GM18909 (cell line): ENCODE measurements around the gene PRDM5.

Experiments
- ATAC-seq: cut with Tn5 transposase; IDR thresholded peaks from one replicate; pipeline ENCODE4 v1.9.1; 2021; ENCODE audit warnings: mild to moderate bottlenecking; ENCODE audit not compliant: unreplicated experiment, poor library complexity

Gene PRDM5

DNA sequence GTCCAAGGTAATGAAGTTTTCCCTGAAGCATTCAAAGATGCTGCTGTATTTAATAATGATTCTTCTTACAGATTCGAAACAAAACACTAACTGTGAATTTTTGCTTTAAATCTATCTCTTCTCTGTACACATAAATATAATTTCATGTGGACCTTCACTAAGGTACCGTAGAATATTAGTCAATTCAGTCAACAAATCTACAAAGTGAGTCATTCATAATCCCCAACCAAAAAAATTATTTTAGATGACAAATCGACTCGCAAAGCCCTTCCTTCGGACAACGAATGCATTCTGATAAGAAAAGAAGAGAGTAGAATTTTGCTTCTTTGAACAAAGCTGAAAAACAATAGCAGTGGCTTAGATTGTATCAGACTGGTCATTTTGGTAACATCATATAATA, 95.7 kb downstream of the PRDM5 start:
- no peak for ATAC-seq

DNA sequence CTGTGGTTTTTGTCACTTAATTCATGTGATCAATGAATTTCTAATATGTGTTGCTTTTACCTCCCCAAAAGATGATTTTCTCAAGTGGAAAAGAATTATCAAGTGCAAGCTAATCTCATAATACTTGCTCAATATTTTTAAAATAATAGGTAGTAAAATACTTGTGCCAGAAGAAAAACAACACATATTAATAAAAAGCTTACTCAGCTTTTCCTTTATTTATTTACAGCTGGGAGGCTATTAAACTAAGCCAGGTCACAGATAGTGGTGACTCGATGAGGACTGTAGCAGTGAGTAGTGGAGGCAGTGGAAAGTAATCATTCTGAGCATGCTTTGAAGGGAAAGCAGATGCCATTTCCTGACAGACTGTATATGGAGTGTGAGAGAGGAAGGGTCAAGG, 96.1 kb downstream of the PRDM5 start:
- no peak for ATAC-seq

DNA sequence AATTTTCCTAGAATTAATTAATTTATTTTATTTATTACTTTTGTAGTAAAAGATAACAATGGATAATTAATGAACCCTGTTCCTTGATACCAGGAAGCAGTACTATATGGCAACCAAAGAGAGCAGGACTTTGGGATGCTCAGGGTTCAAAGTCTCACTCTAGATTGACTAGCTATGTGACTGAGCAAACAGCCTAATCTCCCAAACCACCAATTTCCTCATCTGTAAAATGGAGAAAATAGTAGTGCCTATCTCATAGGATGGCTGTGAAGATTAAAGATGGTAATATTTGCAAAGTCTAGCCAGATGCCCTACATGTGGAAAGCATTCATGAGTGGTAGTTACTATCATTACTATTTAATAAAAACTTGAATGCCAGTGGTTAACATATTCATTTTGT, 97.6 kb downstream of the PRDM5 start:
- ATAC-seq = no peak

DNA sequence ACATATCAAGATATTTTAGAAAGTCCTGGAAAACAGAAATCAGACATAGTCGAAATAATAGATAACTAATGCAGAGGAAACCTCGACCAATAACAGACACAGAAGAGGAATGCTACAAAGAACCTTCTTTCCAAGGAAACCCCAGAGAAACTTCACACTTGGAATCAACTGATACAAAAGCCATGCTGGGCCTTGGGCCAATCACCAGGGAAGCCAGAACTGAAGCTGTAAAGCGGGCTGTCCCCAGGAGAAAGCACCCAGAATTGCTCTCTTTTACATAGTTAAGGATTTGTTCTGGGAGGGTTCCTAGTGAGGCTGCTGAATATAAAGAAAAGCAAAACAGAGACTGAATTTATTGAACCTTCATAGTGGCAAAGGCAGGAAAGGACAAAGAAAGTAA, 100.5 kb downstream of the PRDM5 start:
- no peak for ATAC-seq

DNA sequence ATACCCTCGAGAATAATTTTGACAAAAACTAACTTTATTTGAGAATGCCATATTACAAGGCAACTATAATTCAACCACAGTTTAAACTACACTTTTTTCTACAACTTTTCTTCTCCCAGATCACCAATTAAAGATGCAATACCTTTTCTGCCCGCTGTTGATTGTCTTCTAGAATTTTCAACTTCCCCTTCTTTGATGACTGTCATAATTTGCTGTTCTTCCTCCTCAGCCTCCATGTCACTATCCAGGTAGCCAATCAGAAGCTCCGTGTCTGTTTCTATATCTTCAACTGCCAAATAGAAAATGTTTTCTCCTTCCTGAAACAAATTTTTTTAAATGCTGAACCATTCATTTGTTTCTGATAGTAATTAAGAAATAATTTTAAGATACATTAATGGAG, 101.5 kb downstream of the PRDM5 start:
- no peak for ATAC-seq

DNA sequence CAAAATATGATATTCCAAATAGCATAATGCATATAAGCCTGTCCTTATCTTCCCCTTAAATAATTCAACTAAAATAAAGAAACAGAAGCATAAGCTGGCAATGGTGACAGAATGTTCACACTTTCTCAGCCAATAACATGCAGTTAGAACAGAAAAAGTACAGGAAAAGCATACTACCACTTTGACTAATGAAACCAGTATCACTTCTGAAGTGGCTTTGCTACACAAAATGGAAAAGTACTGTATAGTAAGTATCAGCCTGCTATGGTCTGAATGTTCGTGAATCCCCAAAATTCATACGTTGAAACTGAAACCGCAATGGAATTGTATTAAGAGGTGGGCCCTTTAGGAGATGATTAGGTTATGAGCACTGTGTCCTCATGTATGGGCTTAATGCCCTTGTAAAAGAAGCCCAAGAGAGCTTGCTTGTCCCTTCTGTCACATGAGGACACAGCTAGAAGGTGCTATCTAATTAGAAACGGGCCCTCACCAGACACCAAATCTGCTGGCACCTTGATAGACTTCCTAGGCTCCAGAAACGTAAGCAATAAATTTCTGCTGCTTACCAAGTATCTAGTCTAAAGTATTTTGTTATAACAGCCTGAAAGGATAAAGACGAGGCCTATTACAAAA, 102.6 kb downstream of the PRDM5 start:
- no peak for ATAC-seq

DNA sequence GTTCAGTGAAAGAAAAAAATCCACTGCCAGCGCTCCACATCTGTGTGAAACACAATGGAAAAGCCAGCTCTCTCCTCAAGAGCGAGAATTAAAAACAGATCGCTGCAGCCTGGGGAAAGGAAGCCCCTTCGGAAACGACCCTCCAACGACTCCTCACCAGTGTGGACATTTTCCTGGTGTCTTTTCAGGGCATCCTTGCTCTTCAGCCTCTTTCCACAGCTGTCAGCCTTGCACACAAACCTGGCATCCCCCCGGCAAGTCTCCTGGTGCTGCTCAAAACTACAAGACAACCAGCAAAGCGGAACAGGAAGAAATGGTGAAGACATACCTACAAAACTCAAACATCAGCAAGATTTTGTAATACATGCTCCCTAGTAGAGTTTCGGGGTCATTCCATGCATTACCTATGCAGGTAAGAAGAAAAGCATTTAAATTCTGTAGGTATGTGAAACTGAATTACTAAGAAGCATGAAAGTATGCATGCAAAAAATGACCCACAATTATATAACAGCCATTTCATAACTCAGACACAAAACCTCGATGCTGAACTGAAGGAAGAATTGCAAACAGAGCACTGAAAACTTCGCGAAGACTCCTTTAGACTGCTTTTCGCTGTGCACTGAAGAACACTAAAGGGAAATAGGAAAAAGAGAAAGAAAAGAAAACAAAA, 106.1 kb downstream of the PRDM5 start:
- no peak for ATAC-seq

DNA sequence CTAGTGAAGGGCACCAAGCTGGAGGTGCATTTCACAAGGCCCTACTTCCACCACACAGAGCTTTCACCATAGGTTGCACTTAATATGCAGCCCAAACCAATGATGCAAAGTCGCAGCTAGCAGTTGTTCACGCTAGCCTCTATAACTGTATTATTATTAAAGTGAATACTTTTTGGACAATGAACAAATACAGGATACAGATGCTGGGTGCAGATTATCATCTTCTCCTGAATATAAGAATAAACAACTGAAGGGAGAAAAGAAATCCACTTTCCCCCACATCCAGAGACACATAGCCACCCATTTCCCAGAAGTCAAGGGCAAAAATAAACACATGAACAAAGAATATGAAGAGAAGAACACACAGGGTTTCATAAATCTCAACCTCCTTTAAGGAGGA, 107.2 kb downstream of the PRDM5 start:
- ATAC-seq = no peak

DNA sequence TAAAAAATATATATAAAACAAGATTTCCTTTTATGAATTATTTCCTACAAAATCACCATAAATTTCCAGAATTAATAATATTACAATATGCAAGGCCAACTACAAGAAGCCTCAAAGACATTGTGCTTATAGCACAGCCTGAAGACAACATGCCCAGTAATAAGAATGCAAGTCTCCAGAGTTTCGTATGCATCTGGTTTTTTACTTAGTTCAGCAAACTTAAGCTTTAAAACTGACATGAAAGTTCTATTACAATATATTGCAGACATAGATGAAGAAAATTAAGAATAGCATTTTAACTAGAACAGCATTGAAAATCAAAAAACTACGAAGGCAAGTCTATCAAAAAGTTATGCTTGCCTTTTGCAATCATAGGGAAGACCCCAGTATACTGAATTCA, 107.6 kb downstream of the PRDM5 start:
- ATAC-seq = no peak

DNA sequence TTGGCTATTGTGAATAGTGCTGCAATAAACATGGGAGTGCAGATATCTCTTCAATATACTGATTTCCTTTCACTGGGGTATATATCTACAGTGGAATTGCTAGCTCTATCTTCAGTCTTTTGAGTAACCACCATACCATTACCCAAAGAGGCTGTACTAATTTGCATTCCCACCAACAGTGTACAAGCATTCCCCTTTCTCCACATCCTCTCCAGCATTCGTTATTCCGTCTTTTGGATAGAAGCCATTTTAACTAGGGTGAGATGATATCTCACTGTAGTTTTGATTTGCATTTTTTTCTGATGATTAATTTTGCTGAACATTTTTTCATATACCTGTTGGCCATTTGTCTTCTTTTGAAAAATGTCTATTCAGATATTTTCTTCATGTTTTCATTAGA, 110.3 kb downstream of the PRDM5 start:
- ATAC-seq = no peak

DNA sequence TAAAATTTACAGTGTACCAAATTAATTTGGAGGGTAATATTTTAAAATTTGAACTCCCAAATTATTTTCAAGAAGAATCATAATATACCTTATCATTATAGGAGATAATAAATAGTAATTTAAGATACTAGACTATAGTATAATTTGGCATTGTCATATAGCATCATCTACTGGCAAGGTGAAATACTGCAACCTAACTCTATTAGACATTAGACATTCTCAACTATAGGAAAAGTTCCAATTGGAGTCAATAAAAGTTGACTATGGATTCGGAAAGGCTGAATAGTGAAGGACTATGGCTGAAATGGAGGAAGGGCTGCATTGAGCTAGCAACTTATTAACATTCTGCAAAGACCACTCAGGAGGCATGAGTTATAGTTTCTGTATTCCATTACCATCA, 113.0 kb downstream of the PRDM5 start:
- ATAC-seq = no peak

DNA sequence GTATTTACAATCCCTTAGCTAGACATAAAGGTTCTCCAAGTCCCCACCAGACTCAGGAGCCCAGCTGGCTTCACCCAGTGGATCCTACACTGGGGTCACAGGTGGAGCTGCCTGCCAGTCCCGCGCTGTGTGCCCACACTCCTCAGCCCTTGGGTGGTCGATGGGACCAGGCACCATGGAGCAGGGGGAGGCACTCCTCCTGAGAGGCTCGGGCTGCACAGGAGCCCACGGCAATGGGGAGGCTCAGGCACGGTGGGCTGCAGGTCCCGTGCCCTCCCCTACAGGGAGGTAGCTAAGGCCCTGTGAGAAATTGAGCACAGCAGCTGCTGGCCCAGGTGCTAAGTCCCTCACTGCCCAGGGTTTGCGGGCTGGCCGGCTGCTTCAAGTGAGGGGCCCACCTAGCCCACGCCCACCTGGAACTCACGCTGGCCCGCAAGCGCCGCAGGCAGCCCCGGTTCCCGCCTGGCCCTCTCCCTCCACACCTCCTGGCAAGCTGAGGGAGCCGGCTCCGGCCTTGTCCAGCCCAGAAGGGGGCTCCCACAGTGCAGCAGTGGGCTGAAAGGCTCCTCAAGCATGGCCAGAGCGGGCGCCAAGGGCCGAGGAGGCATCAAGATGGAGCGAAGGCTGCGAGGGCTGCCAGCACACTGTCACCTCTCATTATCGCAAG, 113.9 kb downstream of the PRDM5 start:
- no peak for ATAC-seq

DNA sequence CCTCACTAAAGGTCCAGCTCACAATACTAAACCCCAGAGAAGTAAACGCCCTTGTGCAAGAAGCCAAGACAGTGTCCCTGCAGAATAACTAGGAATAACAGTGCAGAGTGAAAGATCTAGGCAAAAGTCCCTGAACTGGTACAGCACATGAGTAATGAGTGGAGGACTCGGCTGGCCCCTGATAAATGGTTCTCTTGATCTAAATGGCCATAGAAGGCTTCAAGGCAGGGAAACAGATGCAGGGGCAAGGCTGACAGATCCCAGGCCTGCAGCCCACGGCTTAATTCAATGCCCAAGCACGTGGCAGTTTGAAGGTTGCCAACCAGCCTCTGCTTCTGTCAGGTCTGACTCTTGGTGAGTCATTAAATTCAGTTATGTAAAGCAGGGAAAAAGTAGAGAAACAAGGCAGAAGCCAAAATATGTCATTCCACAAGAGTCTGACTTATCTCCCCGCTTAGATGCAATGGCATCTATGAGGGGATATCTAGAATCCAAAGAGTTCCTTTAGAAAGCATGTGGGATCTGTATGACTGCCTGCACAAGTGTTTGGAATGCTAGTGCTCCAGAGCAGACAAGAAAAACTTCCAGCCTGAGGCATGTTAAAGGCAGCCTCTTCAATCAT, 121.3 kb downstream of the PRDM5 start:
- no peak for ATAC-seq

DNA sequence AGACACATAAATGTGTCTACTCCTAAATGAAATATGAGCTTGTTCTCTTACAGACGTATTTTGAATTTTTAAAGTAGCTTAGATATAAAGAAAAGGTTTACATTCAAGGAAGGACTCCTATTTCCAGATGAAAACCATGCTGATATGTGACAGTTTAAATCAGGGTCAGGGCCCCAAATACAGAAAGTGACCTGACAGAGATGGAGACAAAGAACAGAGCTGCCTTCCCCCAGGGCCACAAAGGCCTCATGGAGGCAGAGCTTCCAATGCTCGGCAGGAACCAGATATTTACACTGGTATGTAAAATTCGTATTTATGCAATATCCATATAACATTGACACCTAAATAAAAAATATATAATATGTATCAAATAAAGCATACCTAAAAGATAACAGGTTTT, 124.0 kb downstream of the PRDM5 start:
- no peak for ATAC-seq

DNA sequence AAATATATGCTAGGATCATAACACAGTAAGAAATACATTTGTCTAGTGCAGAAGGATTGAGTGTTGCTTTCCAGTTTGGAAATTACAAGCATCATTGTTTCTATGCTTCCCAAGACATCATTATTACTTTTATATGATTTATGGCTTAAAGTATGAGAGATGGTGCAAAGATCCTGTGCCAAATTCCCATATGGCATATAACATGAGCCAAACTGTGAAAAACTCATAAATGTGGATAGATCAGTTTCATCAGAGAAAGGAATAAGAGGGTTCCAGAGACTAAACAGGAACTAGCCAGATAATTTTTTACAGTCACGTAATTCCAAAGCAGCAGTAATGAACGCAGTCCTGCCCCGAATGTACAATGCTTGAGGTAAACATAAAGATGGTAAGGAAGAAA, 126.3 kb downstream of the PRDM5 start:
- ATAC-seq = no peak

DNA sequence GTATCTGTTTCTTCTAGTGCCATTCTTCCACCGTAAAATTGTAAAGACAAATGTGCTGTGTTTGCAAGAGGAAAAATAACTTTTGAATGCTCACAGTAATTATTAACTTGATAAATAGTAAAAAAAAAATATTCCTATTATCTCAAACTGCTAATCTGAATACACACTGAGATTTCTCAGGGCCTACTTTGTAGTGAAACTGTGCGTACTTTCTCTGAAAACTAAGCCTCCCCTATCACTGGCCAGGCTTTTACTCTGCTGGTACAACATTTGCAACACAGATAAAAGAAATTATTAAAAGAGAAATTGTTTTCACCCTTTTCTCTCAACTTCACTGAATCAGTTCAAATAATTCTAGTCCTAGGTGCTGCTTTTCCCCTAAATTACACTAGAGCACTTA, 137.3 kb downstream of the PRDM5 start:
- ATAC-seq = no peak

DNA sequence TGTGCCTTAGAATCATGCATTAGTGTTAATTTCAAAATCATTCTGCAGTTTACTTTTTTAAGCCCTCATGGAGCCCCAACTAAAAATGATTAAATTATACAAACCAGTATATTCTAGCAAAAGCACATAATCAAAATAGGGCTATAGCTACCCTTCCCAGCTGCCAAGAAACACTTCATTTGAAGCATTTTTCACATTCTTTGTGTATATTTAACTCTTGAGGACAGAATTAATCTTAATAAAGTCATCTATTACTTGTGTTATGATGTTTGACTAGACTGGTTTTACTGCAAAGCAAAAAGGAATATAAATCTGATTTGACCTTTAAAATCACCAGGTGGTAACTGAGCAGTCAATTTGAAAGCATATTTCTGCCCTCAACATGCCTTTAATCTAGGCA, 145.1 kb downstream of the PRDM5 start:
- no peak for ATAC-seq

DNA sequence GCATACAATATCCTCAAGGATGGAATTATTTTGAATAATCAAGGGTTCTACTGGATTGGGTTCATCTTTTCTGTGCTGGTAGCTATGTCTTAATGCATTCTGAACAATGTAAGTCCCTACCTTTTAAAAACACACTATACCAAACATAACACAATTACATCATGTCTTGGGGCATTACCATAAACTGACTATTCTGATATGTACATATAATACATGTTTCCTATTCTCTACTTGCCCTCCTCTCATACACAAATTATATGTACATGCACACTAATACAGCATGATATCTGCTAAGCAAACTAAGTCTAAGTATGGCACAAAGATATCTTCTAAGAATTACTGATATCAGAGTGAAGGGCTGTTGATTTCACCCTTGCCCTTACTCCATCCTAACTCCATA, 147.1 kb downstream of the PRDM5 start:
- no peak for ATAC-seq

DNA sequence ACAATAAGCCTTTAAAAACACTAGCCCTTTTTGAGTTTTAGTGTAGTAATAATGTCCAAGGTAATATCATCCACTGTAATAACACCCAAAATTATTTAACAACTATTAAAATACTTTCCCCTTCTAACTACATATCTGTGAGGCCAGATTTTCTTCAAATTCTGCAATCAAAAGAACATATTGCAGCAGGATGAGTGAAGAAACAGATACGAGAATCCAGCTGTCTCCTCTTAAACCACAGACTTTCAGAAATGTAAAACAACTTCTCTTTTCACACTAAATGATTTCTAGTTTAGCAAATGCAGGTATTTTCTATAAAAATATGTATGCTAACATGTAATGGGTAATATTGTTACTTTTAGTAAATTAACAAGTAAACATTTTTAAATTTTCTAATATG, 148.9 kb downstream of the PRDM5 start:
- ATAC-seq = no peak

DNA sequence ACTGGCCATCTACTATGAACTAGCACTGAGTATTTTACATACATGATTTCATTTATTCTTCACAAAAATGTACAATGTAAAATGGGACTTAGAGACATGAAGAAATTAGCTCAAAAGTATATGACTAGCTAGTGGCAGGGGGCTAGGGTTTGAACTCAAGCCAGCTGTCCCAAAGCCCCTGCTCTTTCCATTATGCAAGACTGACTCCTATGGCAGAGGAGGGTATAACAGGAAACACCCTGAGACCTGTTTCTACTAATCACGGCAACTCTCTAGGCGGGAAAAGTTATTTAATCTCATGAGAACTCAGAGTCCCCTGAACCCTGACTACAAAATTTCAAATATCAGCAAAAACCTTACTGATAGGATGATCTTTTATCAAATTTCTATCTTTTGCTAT, 150.6 kb downstream of the PRDM5 start:
- no peak for ATAC-seq

DNA sequence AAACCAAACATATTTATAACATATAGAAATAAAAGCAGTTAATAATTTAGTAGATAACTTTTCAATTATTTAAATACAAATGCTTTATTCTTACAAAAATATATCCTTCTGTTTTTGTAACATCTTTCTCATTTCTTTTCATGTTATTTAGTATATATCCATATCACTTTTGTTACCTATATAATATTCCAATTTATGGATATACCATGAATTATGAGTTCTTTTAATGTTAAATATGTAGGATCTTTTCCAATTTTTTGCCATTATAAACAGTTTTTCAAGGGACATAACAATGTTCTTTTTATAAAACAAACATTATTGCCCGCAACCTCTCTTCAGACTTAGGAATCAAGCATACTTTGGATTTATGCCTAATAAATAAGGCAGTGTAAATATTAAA, 151.6 kb downstream of the PRDM5 start:
- ATAC-seq = no peak

DNA sequence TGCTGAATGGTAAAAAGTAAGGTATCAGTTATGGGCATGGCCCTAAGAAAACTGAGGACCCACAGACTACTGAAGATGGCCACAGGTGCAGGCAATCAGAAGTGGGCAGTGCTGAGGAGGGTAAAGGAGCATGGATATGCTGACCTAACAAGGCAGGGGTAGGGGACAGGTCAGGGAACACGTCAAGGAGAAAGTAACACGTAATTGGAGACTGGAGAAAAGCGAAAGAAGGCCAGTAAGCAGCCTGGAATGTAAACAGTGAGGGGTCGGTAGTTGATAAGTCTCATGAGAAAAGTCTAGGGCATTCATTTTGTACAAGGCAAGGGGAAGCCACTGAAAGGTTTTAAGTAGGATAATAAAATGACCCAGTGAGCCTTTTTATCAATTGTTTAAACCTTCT, 153.3 kb downstream of the PRDM5 start:
- ATAC-seq = no peak
